Body of pancreas (tissue), 4 donors: ENCODE results near the gene ANKH. TPM values are rescaled to one million over a fixed set of nuclear protein-coding genes. Genes with fewer than 3 reads are reported as not detected.

Source experiments
- ATAC-seq: fragments of 150-250 bp; one replicate; pipeline ENCODE4 v1.9.1; 2016
- DNase-seq, 4 donors: peaks; one replicate each; pipeline ENCODE4 v3.0.0-alpha.2; 2019
- H3K27ac ChIP-seq, 4 donors: fragments of 200-600 bp; sonication (generic); 1 replicate in 3 of 4; 2 replicates in 1 of 4; pipeline versions ENCODE4 v1.5.1 to v1.6.1; 2016 to 2019; ENCODE audit warnings: mild to moderate bottlenecking in 1 of 4, mixed read lengths in 1 of 4, moderate library complexity in 1 of 4
- H3K27me3 ChIP-seq, 2 donors: fragments of 200-600 bp; sonication (generic); one replicate each; pipeline ENCODE4 v1.6.0; 2016; ENCODE audit warnings: mild to moderate bottlenecking in 1 of 2
- H3K36me3 ChIP-seq, 2 donors: fragments of 200-600 bp; sonication (generic); replicated peaks in 1 of 2; 2 replicates each; pipeline ENCODE4 v1.5.1; 2016; ENCODE audit warnings: low read depth in 2 of 2; ENCODE audit not compliant: insufficient read depth in 1 of 2
- H3K4me1 ChIP-seq: fragments of 200-600 bp; sonication (generic); one replicate; pipeline ENCODE4 v1.6.0; 2016
- H3K4me3 ChIP-seq, 2 donors: fragments of 200-600 bp; sonication (generic); 1 replicate in 1 of 2; 2 replicates in 1 of 2; pipeline ENCODE4 v1.5.1; 2016 to 2019
- H3K9me3 ChIP-seq, 3 donors: fragments of 200-600 bp; sonication (generic); 1 replicate in 2 of 3; 2 replicates in 1 of 3; pipeline ENCODE4 v1.5.1; 2016
- CTCF ChIP-seq, 7 experiments: fragments of 450-650 bp in 4 of 7; fragments of 200-600 bp in 3 of 7; sonication (generic) in 3 of 7; IDR thresholded peaks; one replicate each; pipeline ENCODE4 v1.5.1; 2016 to 2019; ENCODE audit warnings: antibody characterized with exemption in 7 of 7
- POLR2A ChIP-seq, 3 donors: fragments of 450-650 bp; IDR thresholded peaks; one replicate each; pipeline ENCODE4 v1.6.1; 2016; ENCODE audit warnings: antibody characterized with exemption in 3 of 3, mild to moderate bottlenecking in 2 of 3
- WGBS, 2 donors: methylation state at CpG; one replicate each; pipeline ENCODE4 v1.1.5; 2017; 5-methylcytosine and 5-hydroxymethylcytosine counted together
- intact Hi-C: fragments of 100-400 bp; cut with DNase I; formaldehyde crosslinking; loops from one replicate; pipeline ENCODE4 v1.15.1; 2023
- total RNA-seq, 2 donors: library from RNA; depleted of rRNA; stranded (reverse); fragments of >200 nt; gene quantifications; one replicate each; pipeline ENCODE4 v1.1.0, GENCODE V29; 2016

ANKH gene
- total RNA-seq, 2 donors from 2014 or later = 19.1 to 20.5 TPM

GRCh38 chr5:14714706-14715105, 156.9 kb downstream of the ANKH start:
- intact Hi-C loops = no loop called here
- H3K36me3 ChIP-seq = peaks cover 0 to 11% of the 10 kb centered on the region in 2 donors
- H3K27me3 ChIP-seq = no peaks in the 10 kb centered on the region
- no peak for TF ChIP-seq CTCF (IDR thresholded peaks at IDR 0.05)
- no peak for TF ChIP-seq POLR2A (IDR thresholded peaks at IDR 0.05)
- ATAC-seq (no peak), DNase-seq (no peak)
- no peaks in the 10 kb centered on the region for H3K4me1 ChIP-seq
- no peak overlapping the region for H3K27ac ChIP-seq
- H3K4me3 ChIP-seq = no peak overlapping the region
- H3K9me3 ChIP-seq = no peaks in the 10 kb centered on the region
- WGBS, 2 donors = 97 to 99% methylated on average over 6 of the region's 6 CpGs

- TF ChIP-seq CTCF (IDR thresholded peaks at IDR 0.05) (no peak), POLR2A (IDR thresholded peaks at IDR 0.05) (no peak)
- 92 to 96% methylated on average over 23 of the region's 23 CpGs for WGBS, 2 donors
- peaks cover 0 to 11% of the 10 kb centered on the region in 2 donors for H3K36me3 ChIP-seq
- DNase-seq = no peak
- intact Hi-C loops = no loop called here
- no peaks in the 10 kb centered on the region for H3K9me3 ChIP-seq
- no peaks in the 10 kb centered on the region for H3K27me3 ChIP-seq
- H3K27ac ChIP-seq = no peak overlapping the region
- H3K4me1 ChIP-seq = no peaks in the 10 kb centered on the region
- no peak for ATAC-seq
- H3K4me3 ChIP-seq = no peak overlapping the region
Observed at GRCh38 chr5:14713476-14714390, 157.8 kb downstream of the ANKH start.

GRCh38 chr5:14712666-14713065, 158.9 kb downstream of the ANKH start:
- Histone ChIP-seq H3K36me3 (peaks cover 0 to 11% of the 10 kb centered on the region in 2 donors), H3K9me3 (no peaks in the 10 kb centered on the region), H3K27me3 (no peaks in the 10 kb centered on the region), H3K27ac (no peak overlapping the region), H3K4me3 (no peak overlapping the region), H3K4me1 (no peaks in the 10 kb centered on the region)
- TF ChIP-seq CTCF (IDR thresholded peaks at IDR 0.05) (no peak), POLR2A (IDR thresholded peaks at IDR 0.05) (no peak)
- no peak for ATAC-seq
- no peak for DNase-seq
- intact Hi-C loops = no loop called here
- 99 to 100% methylated on average over 16 to 17 of the region's 17 CpGs for WGBS, 2 donors

GRCh38 chr5:14712131-14712530, 159.4 kb downstream of the ANKH start:
- intact Hi-C loops = no loop called here
- DNase-seq = no peak
- no peaks in the 10 kb centered on the region for H3K4me1 ChIP-seq
- 91 to 97% methylated on average over 11 of the region's 11 CpGs for WGBS, 2 donors
- ATAC-seq = no peak
- no peak for TF ChIP-seq CTCF (IDR thresholded peaks at IDR 0.05)
- TF ChIP-seq POLR2A (IDR thresholded peaks at IDR 0.05) = no peak
- H3K4me3 ChIP-seq = no peak overlapping the region
- H3K27me3 ChIP-seq = no peaks in the 10 kb centered on the region
- no peak overlapping the region for H3K27ac ChIP-seq
- H3K36me3 ChIP-seq = peaks cover 0 to 11% of the 10 kb centered on the region in 2 donors
- no peaks in the 10 kb centered on the region for H3K9me3 ChIP-seq
